OCI-LY7 (cell line): ENCODE data around the gene ADD1.

ENCODE experiments used
- CTCF ChIP-seq: fragments of 200-600 bp; sonication (generic); conservative IDR thresholded peaks from 2 replicates; pipeline ENCODE4 v1.5.1; 2014; ENCODE audit warnings: mild to moderate bottlenecking, antibody characterized with exemption, low read length, moderate library complexity, mixed read lengths
- EZH2phosphoT487 ChIP-seq: fragments of 200-600 bp; sonication (generic); IDR thresholded peaks from 2 replicates; pipeline ENCODE4 v1.6.1; 2018; ENCODE audit warnings: low read depth, borderline replicate concordance, mild to moderate bottlenecking, mixed run types, antibody characterized with exemption, low read length, moderate library complexity, mixed read lengths

DNA sequence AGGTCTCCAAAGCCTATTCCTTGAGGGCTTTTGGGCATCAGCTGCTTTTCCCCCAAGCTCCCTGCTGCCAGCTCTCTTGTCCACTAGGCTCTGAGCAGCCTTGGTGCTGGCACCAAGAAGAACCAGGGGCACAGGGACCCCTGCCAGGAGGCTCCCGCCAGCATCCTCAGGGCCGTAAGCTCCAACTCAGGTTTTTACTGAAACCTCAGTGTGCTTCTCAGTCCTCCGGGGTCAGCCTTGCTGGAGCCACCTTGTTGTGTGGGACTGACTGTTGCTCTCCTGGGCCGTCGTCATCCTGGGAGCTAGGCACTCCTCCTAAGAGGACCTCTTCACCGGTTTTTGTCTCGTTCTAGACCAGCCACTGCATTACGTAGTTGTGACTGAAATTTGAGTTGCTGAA is 80.6 kb downstream of the ADD1 start:
- TF ChIP-seq CTCF = no peak
- no peak for TF ChIP-seq EZH2phosphoT487
